Heart right ventricle (tissue), 16 donors: ENCODE data around the gene MRPL20. TPM values are rescaled to one million over a fixed set of nuclear protein-coding genes. Genes with fewer than 3 reads are reported as not detected.

Experiments used
- ATAC-seq, 8 donors: fragments of 200-7000 bp; cut with Tn5 transposase; one replicate each; pipeline ENCODE4 v1.9.1; 2020; ENCODE audit warnings: mild to moderate bottlenecking in 8 of 8, moderate library complexity in 8 of 8, moderate number of reproducible peaks in 1 of 8
- DNase-seq, 2 donors: peaks; one replicate each; pipeline ENCODE4 v3.0.0-alpha.2; 2020
- H3K27ac ChIP-seq, 10 donors: fragments of 200-600 bp; sonication (generic) in 2 of 10; one replicate each; pipeline versions ENCODE4 v1.5.0 to v1.8.0; 2020 to 2022; ENCODE audit warnings: mild to moderate bottlenecking in 3 of 10
- H3K27me3 ChIP-seq, 7 donors: fragments of 200-600 bp; one replicate each; pipeline ENCODE4 v1.8.0; 2021 to 2022; ENCODE audit warnings: mild to moderate bottlenecking in 2 of 7
- H3K36me3 ChIP-seq, 9 donors: fragments of 200-600 bp; sonication (generic) in 1 of 9; one replicate each; pipeline versions ENCODE4 v1.5.0 to v1.8.0; 2020 to 2022; ENCODE audit warnings: mild to moderate bottlenecking in 2 of 9
- H3K4me1 ChIP-seq, 9 donors: fragments of 200-600 bp; sonication (generic) in 1 of 9; one replicate each; pipeline versions ENCODE4 v1.5.0 to v1.8.0; 2020 to 2022; ENCODE audit warnings: mild to moderate bottlenecking in 4 of 9
- H3K4me3 ChIP-seq, 10 donors: fragments of 200-600 bp; sonication (generic) in 2 of 10; one replicate each; pipeline versions ENCODE4 v1.5.0 to v1.8.0; 2020 to 2022; ENCODE audit warnings: mild to moderate bottlenecking in 7 of 10, moderate library complexity in 2 of 10
- H3K9me3 ChIP-seq, 11 donors: fragments of 200-600 bp in 10 of 11; sonication (generic) in 2 of 11; one replicate each; pipeline versions ENCODE4 v1.5.0 to v1.8.0; 2013 to 2022; ENCODE audit warnings: mild to moderate bottlenecking in 2 of 11, control low read depth in 1 of 11, moderate library complexity in 1 of 11
- WGBS, 2 donors: extraction: QIAGEN DNeasy Blood & Tissue Kit; methylation state at CpG; one replicate each; pipeline ENCODE4 v1.1.7; 2013; ENCODE audit warnings: inconsistent platforms in 1 of 2; 5-methylcytosine and 5-hydroxymethylcytosine counted together
- intact Hi-C, 10 donors: fragments of 100-400 bp; cut with DNase I; formaldehyde crosslinking; loops; one replicate each; pipeline versions ENCODE4 v1.11.1 to v1.14.2; 2022
- polyA plus RNA-seq, 2 donors: library from polyadenylated mRNA; stranded (reverse); fragments of 200-250 nt; gene quantifications; one replicate each; pipeline ENCODE4 v1.2.3, GENCODE V29; 2013
- total RNA-seq, 10 donors: library from RNA; stranded (reverse); fragmentation: NEBNext Ultra II Directional in 3 of 10; extraction: Animal tissue kit (Norgen Biotek cat#: 25700) in 3 of 10; gene quantifications; one replicate each; pipeline versions ENCODE4 v1.2.1 to v1.2.4, GENCODE V29; 2021 to 2023
- TF ChIP-seq, protein P1 (sequence below), 9 donors: fragments of 200-600 bp; sonication (generic) in 2 of 9; IDR thresholded peaks; one replicate each; pipeline versions ENCODE4 v1.5.0 to v1.8.0; 2021 to 2022; ENCODE audit warnings: antibody characterized with exemption in 9 of 9, mild to moderate bottlenecking in 5 of 9, moderate library complexity in 1 of 9
- donor health status: Arrhythmogenic right ventricular cardiomyopathy.
- donor health status: ischemic (EF 13 %, LVEDD 7.1; RV severe dilation, severe dysfunction).
- donor health status: healthy with polysubstance abuse.
- donor health status: DM: no; HTN: yes; CAD: no.
- donor health status: DM: no; HTN: no; CAD: no.
- donor health status: ischemic (EF 25% LVEDD 6.9; RV normal size, moderate dysfunction).
- donor health status: ischemic (EF 25% LVEDD 5.7; RV mildly dilated, moderate dysfunction).
- donor health status: healthy.
- donor health status: DM: yes; HTN: yes; CAD: no.
- donor health status: Ischemic cardiomyopathy.
- donor health status: ischemic (EF 35%, LVEDD 5.7; RV mildly dilated, moderate dysfunction).
- donor health status: nonischemic (EF 11% LVEDD 7.7; RV severe dilation, severe dysfunction).
- donor health status: DM: yes; HTN: yes; CAD: no.
- donor health status: PGD.
- donor health status: ischemic (EF 29% LVEDD 5.4; RV normal size, mild dysfunction).
- donor health status: nonischemic (EF 23%, LVEDD 6.1; RV moderate dilation, normal function).

MRPL20 gene
- total and polyA plus RNA-seq, 12 donors = 116 to 224 (median 132) TPM

DNA sequence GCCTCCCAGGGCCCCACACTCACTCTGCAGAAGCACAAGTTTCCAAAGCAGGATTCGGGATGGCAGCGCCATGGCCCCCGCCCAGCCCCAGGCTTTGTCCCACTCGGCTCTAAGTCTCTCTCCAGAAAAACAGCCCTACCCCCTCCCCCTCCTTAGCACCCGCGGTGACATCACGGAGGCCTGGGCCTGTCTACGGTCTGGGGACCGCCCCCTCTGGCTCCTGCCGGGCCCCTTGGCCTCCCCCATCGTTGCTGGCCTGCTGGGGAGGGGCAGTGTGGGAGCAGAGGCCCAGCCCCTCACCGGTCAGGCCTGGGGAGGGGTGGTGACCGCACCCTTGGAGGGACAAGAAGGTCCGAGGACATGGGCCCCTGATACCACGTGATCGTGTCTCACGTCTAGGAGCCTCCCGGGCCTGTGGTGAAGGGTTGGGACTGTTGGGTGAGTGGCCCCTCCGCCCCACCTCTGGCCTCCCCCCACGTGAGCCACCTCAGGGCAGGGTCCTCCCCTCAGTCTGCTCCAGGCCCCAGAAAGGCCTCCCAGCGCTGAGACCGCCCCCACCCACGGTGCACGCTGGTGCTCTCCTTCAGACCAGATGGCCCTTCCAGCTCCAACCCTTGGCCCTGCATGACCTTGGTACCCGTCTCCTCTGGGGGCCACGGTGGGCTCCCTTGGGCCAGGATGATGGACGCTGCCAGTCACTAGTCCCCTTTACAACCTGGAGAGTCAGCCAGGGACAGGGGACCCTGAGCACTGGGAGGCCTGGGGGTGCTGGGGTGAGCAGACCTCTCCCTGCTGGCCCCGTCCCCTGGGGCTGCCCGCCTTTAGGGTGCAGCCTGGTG, 48.4 kb downstream of the MRPL20 start, which contains the start of gene MXRA8:
Gene MXRA8 (minus strand): TSS at position 123 of the 839 bp plus-strand sequence. CDS start 51 bp downstream, at position 72.
- intact Hi-C loops = loop anchor here in 1 of 10 donors (5.0 kb wide), 1 partner anchor 241 kb away; the partner anchor contains the start of gene C1orf159
- peak; percentile 75 to 80 for DNase-seq
- Histone ChIP-seq H3K27me3 (peaks cover 0 to 86% (median 49%) of the 10 kb centered on the region in 7 donors), H3K27ac (peak within 1 kb of the TSS; percentile 57 to 93 (median 85)), H3K4me1 (peaks cover 6 to 66% (median 33%) of the 10 kb centered on the region in 9 donors), H3K4me3 (peak within 1 kb of the TSS; percentile 19 to 69 (median 52)), H3K9me3 (no peaks in the 10 kb centered on the region), H3K36me3 (peaks cover 0 to 13% (median 0%) of the 10 kb centered on the region in 9 donors)
- peak; percentile 27 to 77 (median 70) for ATAC-seq
- WGBS, 2 donors = 30% methylated on average over 29 of the region's 29 CpGs
- TF ChIP-seq, protein P1, sequence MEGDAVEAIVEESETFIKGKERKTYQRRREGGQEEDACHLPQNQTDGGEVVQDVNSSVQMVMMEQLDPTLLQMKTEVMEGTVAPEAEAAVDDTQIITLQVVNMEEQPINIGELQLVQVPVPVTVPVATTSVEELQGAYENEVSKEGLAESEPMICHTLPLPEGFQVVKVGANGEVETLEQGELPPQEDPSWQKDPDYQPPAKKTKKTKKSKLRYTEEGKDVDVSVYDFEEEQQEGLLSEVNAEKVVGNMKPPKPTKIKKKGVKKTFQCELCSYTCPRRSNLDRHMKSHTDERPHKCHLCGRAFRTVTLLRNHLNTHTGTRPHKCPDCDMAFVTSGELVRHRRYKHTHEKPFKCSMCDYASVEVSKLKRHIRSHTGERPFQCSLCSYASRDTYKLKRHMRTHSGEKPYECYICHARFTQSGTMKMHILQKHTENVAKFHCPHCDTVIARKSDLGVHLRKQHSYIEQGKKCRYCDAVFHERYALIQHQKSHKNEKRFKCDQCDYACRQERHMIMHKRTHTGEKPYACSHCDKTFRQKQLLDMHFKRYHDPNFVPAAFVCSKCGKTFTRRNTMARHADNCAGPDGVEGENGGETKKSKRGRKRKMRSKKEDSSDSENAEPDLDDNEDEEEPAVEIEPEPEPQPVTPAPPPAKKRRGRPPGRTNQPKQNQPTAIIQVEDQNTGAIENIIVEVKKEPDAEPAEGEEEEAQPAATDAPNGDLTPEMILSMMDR (IDR thresholded peaks at IDR 0.05) = no peak

DNA sequence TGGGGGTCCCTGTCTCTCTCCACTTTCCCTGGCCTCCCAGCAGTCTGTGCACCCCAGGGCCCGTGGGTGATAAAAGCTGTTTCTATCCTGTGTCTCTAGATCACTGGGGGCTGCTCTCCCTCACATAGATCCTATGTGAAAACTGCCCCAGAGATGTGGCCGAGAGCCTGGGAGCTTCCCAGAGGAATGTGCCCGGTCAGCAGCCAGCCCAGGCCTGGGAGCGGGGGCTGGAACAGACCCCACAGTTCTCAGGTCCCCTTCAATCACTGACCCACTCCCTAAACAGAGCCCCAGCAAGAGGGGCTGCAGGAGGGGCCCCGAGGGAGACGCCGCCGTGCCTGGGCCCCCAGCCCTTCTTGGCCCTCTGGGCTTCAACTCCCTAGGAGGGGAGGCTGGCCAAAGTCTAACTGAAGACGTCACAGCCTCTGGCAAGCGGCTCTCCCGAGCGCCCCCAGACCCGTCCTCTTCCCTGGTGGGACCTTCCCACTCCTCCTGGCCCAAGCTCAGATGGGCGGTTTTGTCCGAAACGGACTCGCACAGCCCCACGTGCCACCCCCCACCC, 49.1 kb downstream of the MRPL20 start:
- intact Hi-C loops = loop anchor here in 1 of 10 donors (5.0 kb wide), 1 partner anchor 241 kb away; the partner anchor contains the start of gene C1orf159
- WGBS, 2 donors = 13 to 17% methylated on average over 18 of the region's 18 CpGs
- ATAC-seq (no peak), DNase-seq (no peak)
- peaks cover 12 to 73% (median 40%) of the 10 kb centered on the region in 9 donors for H3K4me1 ChIP-seq
- peaks cover 0 to 19% (median 0%) of the 10 kb centered on the region in 9 donors for H3K36me3 ChIP-seq
- H3K27me3 ChIP-seq = peaks cover 0 to 90% (median 56%) of the 10 kb centered on the region in 7 donors
- TF ChIP-seq, protein P1 (IDR thresholded peaks at IDR 0.05) = no peak
- H3K4me3 ChIP-seq = peak overlapping the region; percentile 19 to 69 (median 52)
- H3K27ac ChIP-seq = peak overlapping the region; percentile 57 to 93 (median 85)
- H3K9me3 ChIP-seq = no peaks in the 10 kb centered on the region

DNA sequence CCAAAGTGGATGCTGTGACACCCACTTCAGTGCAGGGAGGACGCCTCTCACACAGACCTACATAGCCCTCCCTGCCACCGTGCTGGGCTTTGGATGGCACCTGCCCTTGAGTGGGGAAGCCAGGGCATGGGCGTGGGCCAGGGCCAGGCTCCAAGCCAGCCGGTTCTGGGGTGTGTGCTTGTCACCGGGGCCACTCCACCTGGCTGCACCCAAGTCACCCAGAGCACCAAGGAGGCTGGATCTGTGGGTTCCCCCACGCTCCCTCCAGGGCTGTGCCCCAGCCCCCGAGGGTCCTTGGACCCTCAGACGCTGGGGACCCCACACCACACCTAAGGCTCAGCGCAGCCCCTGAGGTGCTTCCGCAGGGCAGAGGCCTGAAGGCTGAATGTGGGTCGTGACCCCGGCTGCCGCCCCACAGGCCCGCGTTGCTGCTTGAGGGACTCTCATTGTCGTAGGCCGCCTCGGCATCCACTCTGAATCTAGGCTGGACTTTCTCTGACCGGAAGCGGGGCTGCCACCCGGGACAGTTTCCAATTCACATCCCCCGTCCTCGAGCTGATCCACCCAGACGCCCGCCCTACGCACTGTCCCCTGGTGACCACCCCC, 50.2 kb downstream of the MRPL20 start:
- H3K27me3 ChIP-seq = peaks cover 0 to 92% (median 59%) of the 10 kb centered on the region in 7 donors

More for the DNA sequence above, 50.2 kb downstream of the MRPL20 start:
- DNase-seq (peak; percentile 12 to 23), ATAC-seq (no peak)
- peak overlapping the region in 8 of 10 donors; percentile 31 to 93 (median 84) for H3K27ac ChIP-seq
- H3K9me3 ChIP-seq = no peaks in the 10 kb centered on the region
- WGBS, 2 donors = 44 to 46% methylated on average over 26 of the region's 26 CpGs
- H3K36me3 ChIP-seq = peaks cover 0 to 19% (median 0%) of the 10 kb centered on the region in 9 donors
- peaks cover 12 to 78% (median 50%) of the 10 kb centered on the region in 9 donors for H3K4me1 ChIP-seq
- intact Hi-C loops = loop anchor here in 1 of 10 donors (5.0 kb wide), 1 partner anchor 240 kb away; the partner anchor contains the start of gene C1orf159
- H3K4me3 ChIP-seq = peak overlapping the region in 9 of 10 donors; percentile 19 to 69 (median 52)
- TF ChIP-seq, protein P1 (IDR thresholded peaks at IDR 0.05) = no peak
